Adrenal gland (tissue), 12 donors: Measurements from ENCODE around the gene SPOP. TPM values are rescaled to one million over a fixed set of nuclear protein-coding genes. Genes with fewer than 3 reads are reported as not detected.

ENCODE experiments used
- DNase-seq, 7 donors: peaks; one replicate each; pipeline ENCODE4 v3.0.0-alpha.2; 2019 to 2020
- H3K27ac ChIP-seq, 5 donors: fragments of 200-600 bp; sonication (generic) in 4 of 5; 1 replicate in 3 of 5; 2 replicates in 2 of 5; pipeline versions ENCODE4 v1.5.1 to v1.8.0; 2016 to 2020; ENCODE audit warnings: mild to moderate bottlenecking in 1 of 5
- H3K27me3 ChIP-seq: fragments of 200-600 bp; 2 replicates; pipeline ENCODE4 v1.8.0; 2021
- H3K36me3 ChIP-seq, 2 donors: fragments of 200-600 bp; replicated peaks in 1 of 2; 1 replicate in 1 of 2; 2 replicates in 1 of 2; pipeline versions ENCODE4 v1.5.1 to v1.8.0; 2018 to 2022
- H3K4me1 ChIP-seq, 2 donors: fragments of 200-600 bp; replicated peaks in 1 of 2; 1 replicate in 1 of 2; 2 replicates in 1 of 2; pipeline versions ENCODE4 v1.5.1 to v1.8.0; 2018 to 2021
- H3K4me3 ChIP-seq, 4 donors: fragments of 200-600 bp; sonication (generic) in 3 of 4; one replicate each; pipeline ENCODE4 v1.5.1; 2016 to 2018
- H3K9me3 ChIP-seq, 3 donors: fragments of 200-600 bp; sonication (generic) in 1 of 3; replicated peaks in 1 of 3; 1 replicate in 2 of 3; 2 replicates in 1 of 3; pipeline versions ENCODE4 v1.5.1 to v1.8.0; 2016 to 2021
- POLR2A ChIP-seq, 2 donors: fragments of 450-650 bp; IDR thresholded peaks; one replicate each; pipeline ENCODE4 v1.6.1; 2017; ENCODE audit warnings: antibody characterized with exemption in 2 of 2, mild to moderate bottlenecking in 2 of 2, moderate library complexity in 1 of 2
- WGBS, 4 donors: extraction: QIAGEN DNeasy Blood & Tissue Kit in 2 of 4; methylation state at CpG; one replicate each; pipeline versions ENCODE4 v1.1.5 to v1.1.7; 2013 to 2017; 5-methylcytosine and 5-hydroxymethylcytosine counted together
- intact Hi-C, 2 donors: fragments of 100-400 bp; cut with DNase I; formaldehyde crosslinking; loops; one replicate each; pipeline versions ENCODE4 v1.14.1 to v1.15.0; 2022 to 2023
- polyA plus RNA-seq, 3 donors: library from polyadenylated mRNA; stranded (reverse); fragments of 200-250 nt in 2 of 3; fragments of 350-450 nt in 1 of 3; fragmentation: Illumina TruSeq in 1 of 3; extraction: RNeasy Lipid Tissue Mini Kit (QIAGEN cat#74804) in 1 of 3; gene quantifications; one replicate each; pipeline ENCODE4 v1.2.3, GENCODE V29; 2013 to 2014
- total RNA-seq, 9 donors: library from RNA; depleted of rRNA in 4 of 9; stranded (reverse); fragments of >200 nt in 4 of 9; fragments of 120-200 nt in 1 of 9; fragmentation: NEBNext Ultra II Directional in 1 of 9; extraction: Animal tissue kit (Norgen Biotek cat#: 25700) in 1 of 9; gene quantifications; one replicate each; pipeline versions ENCODE4 v1.1.0 to v1.2.4, GENCODE V29; 2013 to 2023
- TF ChIP-seq, protein P1 (sequence below), 6 experiments: fragments of 450-650 bp in 4 of 6; fragments of 200-600 bp in 2 of 6; sonication (generic) in 1 of 6; IDR thresholded peaks; 1 replicate in 5 of 6; 2 replicates in 1 of 6; pipeline versions ENCODE4 v1.5.1 to v1.8.0; 2016 to 2021; ENCODE audit warnings: antibody characterized with exemption in 6 of 6, mild to moderate bottlenecking in 2 of 6, moderate library complexity in 1 of 6
- donor health status: healthy with polysubstance abuse.
- donor health status: Bipolar disorder and iron deficiency.
- donor health status: DM: yes; HTN: yes; CAD: no.
- donor health status: DM: no; HTN: no; CAD: no.
- donor health status: DM: no; HTN: no; CAD: no.
- donor health status: DM: yes; HTN: yes; CAD: no.

Gene SPOP
- total and polyA plus RNA-seq, 12 donors: 22.4 to 86.4 (median 57.6) TPM

DNA sequence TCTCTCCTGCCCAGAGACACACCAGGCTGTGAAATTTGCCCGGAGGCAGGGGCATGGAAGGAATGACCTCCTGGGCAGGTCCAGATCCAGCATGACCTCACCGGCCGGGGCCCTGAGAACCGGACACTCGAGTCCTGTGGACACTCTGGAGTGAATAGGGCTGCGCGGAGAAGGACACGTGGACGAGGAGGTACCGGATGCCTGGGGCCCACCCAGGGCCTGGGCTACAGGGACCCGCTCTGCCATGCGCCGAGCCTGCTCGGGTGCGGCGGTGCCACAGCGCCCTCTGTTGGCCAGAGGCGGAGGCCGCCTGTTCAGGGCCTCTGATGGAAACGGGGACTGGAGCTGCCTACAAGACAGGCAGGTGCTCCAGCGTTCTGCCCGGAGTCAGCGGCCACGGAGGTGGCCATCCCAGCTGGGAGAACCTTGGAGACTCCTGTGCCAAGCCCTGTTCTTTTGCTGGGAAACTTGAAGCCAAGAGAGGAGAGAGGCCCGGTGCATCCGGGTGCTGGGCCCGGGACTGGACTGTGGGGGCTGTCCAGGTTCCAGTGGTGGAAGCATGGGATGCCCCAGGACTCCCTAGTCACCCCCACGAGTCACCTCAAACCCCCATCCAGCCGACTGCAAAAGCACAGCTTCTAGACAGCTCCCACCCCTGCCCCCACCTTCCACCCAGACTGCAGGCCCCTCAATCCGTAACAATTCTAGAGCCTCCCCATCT, 121.5 kb downstream of the SPOP start:
- H3K4me3 ChIP-seq: no peak overlapping the region
- H3K9me3 ChIP-seq: no peaks in the 10 kb centered on the region
- intact Hi-C loops: loop anchor here (2.0 to 10.0 kb wide), 4 partner anchors 60 to 152 kb away; partner anchors contain the start of gene NGFR (in 1 of the 2)
- H3K27me3 ChIP-seq: no peaks in the 10 kb centered on the region
- no peaks in the 10 kb centered on the region for H3K36me3 ChIP-seq
- 14 to 23% (median 15%) methylated on average over 11 to 30 of the region's 30 CpGs for WGBS, 4 donors
- H3K27ac ChIP-seq: peak overlapping the region in 1 of 5 donors; percentile 53
- TF ChIP-seq, protein P1, sequence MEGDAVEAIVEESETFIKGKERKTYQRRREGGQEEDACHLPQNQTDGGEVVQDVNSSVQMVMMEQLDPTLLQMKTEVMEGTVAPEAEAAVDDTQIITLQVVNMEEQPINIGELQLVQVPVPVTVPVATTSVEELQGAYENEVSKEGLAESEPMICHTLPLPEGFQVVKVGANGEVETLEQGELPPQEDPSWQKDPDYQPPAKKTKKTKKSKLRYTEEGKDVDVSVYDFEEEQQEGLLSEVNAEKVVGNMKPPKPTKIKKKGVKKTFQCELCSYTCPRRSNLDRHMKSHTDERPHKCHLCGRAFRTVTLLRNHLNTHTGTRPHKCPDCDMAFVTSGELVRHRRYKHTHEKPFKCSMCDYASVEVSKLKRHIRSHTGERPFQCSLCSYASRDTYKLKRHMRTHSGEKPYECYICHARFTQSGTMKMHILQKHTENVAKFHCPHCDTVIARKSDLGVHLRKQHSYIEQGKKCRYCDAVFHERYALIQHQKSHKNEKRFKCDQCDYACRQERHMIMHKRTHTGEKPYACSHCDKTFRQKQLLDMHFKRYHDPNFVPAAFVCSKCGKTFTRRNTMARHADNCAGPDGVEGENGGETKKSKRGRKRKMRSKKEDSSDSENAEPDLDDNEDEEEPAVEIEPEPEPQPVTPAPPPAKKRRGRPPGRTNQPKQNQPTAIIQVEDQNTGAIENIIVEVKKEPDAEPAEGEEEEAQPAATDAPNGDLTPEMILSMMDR (IDR thresholded peaks at IDR 0.05): peak; percentile 80 to 98 (median 94)
- no peak for TF ChIP-seq POLR2A (IDR thresholded peaks at IDR 0.05)
- H3K4me1 ChIP-seq: peaks cover 0 to 7% of the 10 kb centered on the region in 2 donors
- peak; percentile 64 to 87 (median 73) for DNase-seq

DNA sequence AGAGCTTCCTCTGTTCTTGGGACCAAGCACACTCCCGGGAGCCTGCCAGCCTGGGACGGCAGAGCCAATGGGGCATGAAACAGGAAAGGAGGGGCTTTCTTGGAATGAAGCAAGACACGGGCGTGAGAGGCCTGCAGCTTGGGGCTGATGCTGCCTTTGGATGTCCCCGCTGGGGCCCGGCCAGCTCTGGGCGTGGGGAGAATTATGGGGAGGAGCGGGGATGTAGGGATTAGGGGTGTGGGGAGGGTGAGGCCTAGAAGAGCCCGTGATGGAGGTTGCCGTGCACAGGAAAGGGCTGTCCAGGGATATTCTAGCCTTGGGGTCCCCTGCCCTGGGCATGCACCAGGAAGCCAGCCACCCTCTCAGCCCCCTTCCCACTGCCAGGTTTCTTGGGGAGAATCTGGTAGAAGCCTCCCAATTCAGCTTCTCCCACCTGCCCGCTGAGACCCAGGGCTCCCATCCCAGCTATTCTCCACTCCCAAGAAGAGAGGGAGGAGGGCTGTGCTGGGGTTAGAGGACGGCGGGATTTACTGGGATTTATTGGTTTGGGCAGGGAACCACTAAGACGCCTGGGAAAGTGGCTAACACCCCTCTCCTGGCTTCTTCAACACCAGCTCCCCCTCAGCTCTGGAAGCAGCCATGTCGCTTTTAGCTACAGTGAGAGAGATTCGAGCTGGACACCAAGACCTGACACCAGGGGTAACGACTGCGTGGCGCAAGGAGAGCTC, 122.2 kb downstream of the SPOP start:
- peaks cover 0 to 7% of the 10 kb centered on the region in 2 donors for H3K4me1 ChIP-seq
- DNase-seq: peak in 1 of 7 donors; percentile 41
- TF ChIP-seq, protein P1 (IDR thresholded peaks at IDR 0.05): no peak
- no peak for TF ChIP-seq POLR2A (IDR thresholded peaks at IDR 0.05)
- no peak overlapping the region for H3K4me3 ChIP-seq
- no peaks in the 10 kb centered on the region for H3K27me3 ChIP-seq
- WGBS, 4 donors: 56 to 64% (median 59%) methylated on average over 14 to 19 of the region's 19 CpGs
- H3K36me3 ChIP-seq: no peaks in the 10 kb centered on the region
- H3K9me3 ChIP-seq: no peaks in the 10 kb centered on the region
- intact Hi-C loops: loop anchor here (2.0 to 10.0 kb wide), 4 partner anchors 59 to 151 kb away; partner anchors contain the start of gene NGFR (in 1 of the 2)
- peak overlapping the region in 1 of 5 donors; percentile 53 for H3K27ac ChIP-seq

GRCh38 chr17:49554694-49555494, 123.0 kb downstream of the SPOP start:
- no peak for TF ChIP-seq POLR2A (IDR thresholded peaks at IDR 0.05)
- TF ChIP-seq, protein P1 (IDR thresholded peaks at IDR 0.05): no peak
- H3K4me1 ChIP-seq: peaks cover 0 to 7% of the 10 kb centered on the region in 2 donors
- intact Hi-C loops: loop anchor here in 1 of 2 donors (10.0 kb wide), 3 partner anchors 60 to 150 kb away; partner anchors contain the start of gene NGFR
- H3K9me3 ChIP-seq: no peaks in the 10 kb centered on the region
- DNase-seq: peak in 1 of 7 donors; percentile 47
- no peak overlapping the region for H3K4me3 ChIP-seq
- no peaks in the 10 kb centered on the region for H3K27me3 ChIP-seq
- peak overlapping the region in 1 of 5 donors; percentile 53 for H3K27ac ChIP-seq
- 70 to 74% (median 70%) methylated on average over 2 to 14 of the region's 14 CpGs for WGBS, 4 donors
- no peaks in the 10 kb centered on the region for H3K36me3 ChIP-seq
